IMR-90 (cell line): ENCODE data around the gene TFAP2E. TPM values are rescaled to one million over a fixed set of nuclear protein-coding genes. Genes with fewer than 3 reads are reported as not detected.

Experiments
- ATAC-seq: fragments of 200-7000 bp; cut with Tn5 transposase; 2 replicates; pipeline ENCODE4 v1.9.1; 2020; ENCODE audit warnings: low read depth, mild to moderate bottlenecking, moderate library complexity
- BruUV-seq: library from RNA; stranded (reverse); fragments of 400-500 nt; replicated peaks from 2 replicates; lab custom pipeline; 2021; lab: Mats Ljungman, UMichigan
- CTCF ChIA-PET: fragments of 300-600 bp; formaldehyde crosslinking; extraction: SDS; loops from one replicate; lab custom pipeline; 2021; ENCODE audit warnings: antibody characterized with exemption; lab: Yijun Ruan, JAX
- POLR2A ChIA-PET: fragments of 300-600 bp; sonication (Branson Sonifier 250); formaldehyde crosslinking; loops from one replicate; lab custom pipeline; 2022; ENCODE audit warnings: antibody characterized with exemption; ENCODE audit not compliant: unreplicated experiment; lab: Charles Lee
- DNase-seq: peaks from one replicate; pipeline ENCODE4 v3.0.0; 2013
- H2AFZ ChIP-seq: replicated peaks from 2 replicates; pipeline ENCODE3; 2013; ENCODE audit warnings: low read length, mild to moderate bottlenecking; ENCODE audit not compliant: poor library complexity
- H2AK5ac ChIP-seq: 2 replicates; pipeline ENCODE4 v1.6.1; 2013; ENCODE audit warnings: low read depth, low read length, inconsistent platforms
- H2AK9ac ChIP-seq: replicated peaks from 2 replicates; pipeline ENCODE3; 2013; ENCODE audit warnings: mild to moderate bottlenecking, low read depth, low read length, moderate library complexity; ENCODE audit not compliant: poor library complexity
- H2BK120ac ChIP-seq: 2 replicates; pipeline ENCODE4 v1.6.1; 2013; ENCODE audit warnings: low read depth, low read length, inconsistent platforms
- H2BK15ac ChIP-seq: 3 replicates; pipeline ENCODE4 v1.6.1; 2013; ENCODE audit warnings: low read depth, low read length, inconsistent platforms
- H2BK20ac ChIP-seq: 2 replicates; pipeline ENCODE4 v1.6.1; 2013; ENCODE audit warnings: low read depth, mild to moderate bottlenecking, inconsistent platforms, low read length, moderate library complexity
- H2BK5ac ChIP-seq: 2 replicates; pipeline ENCODE4 v1.6.1; 2013; ENCODE audit warnings: mild to moderate bottlenecking, low read depth, low read length, inconsistent platforms; ENCODE audit not compliant: poor library complexity, severe bottlenecking
- H3K14ac ChIP-seq: replicated peaks from 2 replicates; pipeline ENCODE4 v1.6.1; 2013; ENCODE audit warnings: low read depth, low read length, inconsistent platforms
- H3K18ac ChIP-seq: 2 replicates; pipeline ENCODE4 v1.6.1; 2013; ENCODE audit warnings: low read depth, low read length, control low read depth
- H3K23ac ChIP-seq: 2 replicates; pipeline ENCODE4 v1.6.1; 2013; ENCODE audit warnings: low read depth, low read length, inconsistent platforms
- H3K27ac ChIP-seq: 2 replicates; pipeline ENCODE4 v1.5.1; 2013; ENCODE audit warnings: mild to moderate bottlenecking, control low read depth, low read length; ENCODE audit not compliant: insufficient read depth
- H3K27me3 ChIP-seq: 2 replicates; pipeline ENCODE4 v1.6.1; 2013; ENCODE audit warnings: low read length; ENCODE audit not compliant: control insufficient read depth, insufficient read depth
- H3K36me3 ChIP-seq: 2 replicates; pipeline ENCODE4 v1.6.1; 2013; ENCODE audit warnings: low read length, mixed read lengths; ENCODE audit not compliant: control insufficient read depth, insufficient read depth
- H3K4ac ChIP-seq: 2 replicates; pipeline ENCODE4 v1.6.1; 2013; ENCODE audit warnings: low read depth, low read length, inconsistent platforms
- H3K4me1 ChIP-seq: 2 replicates; pipeline ENCODE4 v1.6.1; 2013; ENCODE audit warnings: low read length, mixed read lengths; ENCODE audit not compliant: control insufficient read depth, insufficient read depth
- H3K4me2 ChIP-seq: 2 replicates; pipeline ENCODE4 v1.6.1; 2013; ENCODE audit warnings: low read depth, mild to moderate bottlenecking, control low read depth, low read length, moderate library complexity
- H3K4me3 ChIP-seq: 2 replicates; pipeline ENCODE4 v1.5.1; 2013; ENCODE audit warnings: low read depth, mild to moderate bottlenecking, control low read depth, low read length, moderate library complexity; ENCODE audit not compliant: insufficient read depth
- H3K56ac ChIP-seq: 2 replicates; pipeline ENCODE4 v1.6.1; 2013; ENCODE audit warnings: low read length, inconsistent platforms; ENCODE audit not compliant: insufficient read depth; ENCODE audit errors: extremely low read depth
- H3K79me1 ChIP-seq, 2 experiments: 2 replicates each; pipeline ENCODE4 v1.6.1; 2013; ENCODE audit warnings: low read length in 2 of 2, inconsistent platforms in 1 of 2, low read depth in 1 of 2
- H3K9ac ChIP-seq: 2 replicates; pipeline ENCODE4 v1.6.1; 2013; ENCODE audit warnings: low read depth, low read length, control low read depth
- H3K9me1 ChIP-seq: 2 replicates; pipeline ENCODE4 v1.6.1; 2013; ENCODE audit warnings: low read length, inconsistent platforms; ENCODE audit not compliant: insufficient read depth
- H3K9me3 ChIP-seq: 2 replicates; pipeline ENCODE4 v1.6.1; 2013; ENCODE audit warnings: low read length; ENCODE audit not compliant: control insufficient read depth, insufficient read depth
- H4K20me1 ChIP-seq: 2 replicates; pipeline ENCODE4 v1.6.1; 2013; ENCODE audit warnings: low read length, inconsistent platforms; ENCODE audit not compliant: insufficient read depth
- H4K5ac ChIP-seq: 2 replicates; pipeline ENCODE4 v1.6.1; 2013; ENCODE audit warnings: mild to moderate bottlenecking, low read depth, low read length, control low read depth
- H4K8ac ChIP-seq, 2 experiments: 2 replicates each; pipeline ENCODE4 v1.6.1; 2013; ENCODE audit warnings: low read depth in 2 of 2, low read length in 2 of 2, control low read depth in 1 of 2, inconsistent platforms in 1 of 2
- H4K91ac ChIP-seq: 2 replicates; pipeline ENCODE4 v1.6.1; 2013; ENCODE audit warnings: low read depth, low read length, inconsistent platforms; ENCODE audit not compliant: insufficient read depth
- BHLHE40 ChIP-seq: fragments of 150-350 bp; IDR thresholded peaks from 2 replicates; pipeline ENCODE4 v1.6.1; 2016; ENCODE audit warnings: mild to moderate bottlenecking, low read depth, low read length
- CHD1 ChIP-seq: IDR thresholded peaks from 2 replicates; pipeline ENCODE4 v1.6.1; 2012; ENCODE audit warnings: low read depth, low read length, improper control_type of control experiment
- CTCF ChIP-seq: conservative IDR thresholded peaks from 2 replicates; pipeline ENCODE4 v1.5.1; 2012; ENCODE audit warnings: mild to moderate bottlenecking, low read depth, low read length, improper control_type of control experiment
- ELK1 ChIP-seq: fragments of 150-350 bp; IDR thresholded peaks from 2 replicates; pipeline ENCODE4 v1.6.1; 2016; ENCODE audit warnings: low read depth, mild to moderate bottlenecking, low read length, moderate library complexity, borderline replicate concordance
- FOS ChIP-seq: fragments of 150-350 bp; IDR thresholded peaks from 2 replicates; pipeline ENCODE4 v1.6.1; 2016; ENCODE audit warnings: low read depth, low read length
- MAFK ChIP-seq: IDR thresholded peaks from 2 replicates; pipeline ENCODE4 v1.6.1; 2012; ENCODE audit warnings: low read depth, low read length, improper control_type of control experiment
- MXI1 ChIP-seq: IDR thresholded peaks from 2 replicates; pipeline ENCODE4 v1.6.1; 2012; ENCODE audit warnings: low read depth, mild to moderate bottlenecking, low read length, moderate library complexity, borderline replicate concordance
- NFE2L2 ChIP-seq: fragments of 150-350 bp; IDR thresholded peaks from 2 replicates; pipeline ENCODE4 v1.6.1; 2016; ENCODE audit warnings: low read depth, mild to moderate bottlenecking, low read length
- RAD21 ChIP-seq: IDR thresholded peaks from 2 replicates; pipeline ENCODE4 v1.6.1; 2012; ENCODE audit warnings: low read length, improper control_type of control experiment
- USF2 ChIP-seq: fragments of 150-350 bp; IDR thresholded peaks from 2 replicates; pipeline ENCODE4 v1.6.1; 2017; ENCODE audit warnings: mild to moderate bottlenecking, antibody characterized with exemption, low read length, low read depth
- WGBS, 2 experiments: methylation state at CpG; one replicate each; pipeline versions ENCODE4 v1.1.5 to v1.1.7; 2013; ENCODE audit warnings: missing lambda C conversion rate in 2 of 2; ENCODE audit not compliant: insufficient read length in 1 of 2; ENCODE audit errors: extremely low coverage in 2 of 2; 5-methylcytosine and 5-hydroxymethylcytosine counted together
- dilution Hi-C: fragments of 300-500 bp; cut with HindIII; formaldehyde crosslinking; loops from one replicate; pipeline ENCODE4 v1.14.3; 2018; ENCODE audit warnings: low sequenced_read_pairs; ENCODE audit not compliant: unreplicated experiment
- in situ Hi-C: fragments of 300-500 bp; cut with MboI; formaldehyde crosslinking; loops from 3 replicates; pipeline ENCODE4 v1.14.3; 2019; ENCODE audit warnings: low sequenced_read_pairs, inconsistent platforms, mixed read lengths
- intact Hi-C: fragments of 100-400 bp; cut with micrococcal nuclease; formaldehyde crosslinking; loops from 2 replicates; pipeline ENCODE4 v1.10.0; 2022
- polyA plus RNA-seq, 3 experiments: library from polyadenylated mRNA; depleted of rRNA; stranded (reverse); fragments of >200 nt; gene quantifications; 2 replicates each; pipeline ENCODE4 v1.2.3, GENCODE V29; 2012; ENCODE audit warnings: low replicate concordance in 1 of 3
- total RNA-seq: library from RNA; depleted of rRNA; stranded (reverse); fragments of >200 nt; gene quantifications from 2 replicates; pipeline ENCODE4 v1.2.3, GENCODE V29; 2012

TFAP2E gene
- total and polyA plus RNA-seq, 2 of the 4 experiments (the other 2 are of a cell fraction), result under 0.01 to 0.19 TPM

- H4K91ac ChIP-seq, result no peak overlapping the region
- in situ Hi-C loops (no loop called here), dilution Hi-C loops (no loop called here), intact Hi-C loops (no loop called here)
- H3K4ac ChIP-seq, result no peak overlapping the region
- POLR2A ChIA-PET, result no interaction called here
- H3K9ac ChIP-seq, result no peak overlapping the region
- H3K23ac ChIP-seq, result no peak overlapping the region
- no peak overlapping the region for H2AK5ac ChIP-seq
- no peak overlapping the region for H2BK5ac ChIP-seq
- peaks cover 6% of the 10 kb centered on the region for H3K9me1 ChIP-seq
- no peak overlapping the region for H2BK120ac ChIP-seq
- no peak overlapping the region for H4K5ac ChIP-seq
- H3K36me3 ChIP-seq, result peaks cover 26% of the 10 kb centered on the region
- H4K8ac ChIP-seq, result no peak overlapping the region
- no peaks in the 10 kb centered on the region for H3K27me3 ChIP-seq
- no peaks in the 10 kb centered on the region; the same call in 1 of the 2 replicates for H4K20me1 ChIP-seq
- H2BK15ac ChIP-seq, result no peak overlapping the region
- TF ChIP-seq BHLHE40 (no peak), USF2 (no peak), ELK1 (no peak), FOS (no peak), MAFK (no peak), CTCF (no peak), MXI1 (no peak), NFE2L2 (no peak), RAD21 (no peak), CHD1 (no peak)
- no peak overlapping the region for H2BK20ac ChIP-seq
- ATAC-seq (no peak), DNase-seq (no peak)
- BruUV-seq, result no TSS peak
- no peaks in the 10 kb centered on the region for H3K9me3 ChIP-seq
- H3K18ac ChIP-seq, result no peak overlapping the region
- no peak overlapping the region for H2AK9ac ChIP-seq
- H2AFZ ChIP-seq, result no peak overlapping the region
- no peak overlapping the region for H3K56ac ChIP-seq
- no peak overlapping the region for H3K27ac ChIP-seq
- no peak overlapping the region for H3K4me3 ChIP-seq
- H3K79me1 ChIP-seq, result peaks cover 6 to 10% of the 10 kb centered on the region in 2 experiments; a peak in 2 of 4 replicates
- no peak overlapping the region for H3K14ac ChIP-seq
- 90 to 100% methylated on average over 1 to 3 of the region's 3 CpGs for WGBS, 2 experiments
- no peak overlapping the region for H3K4me2 ChIP-seq
- H3K4me1 ChIP-seq, result no peaks in the 10 kb centered on the region
- CTCF ChIA-PET, result no interaction called here
Measured at GRCh38 chr1:35599411-35599810, 26.3 kb downstream of the TFAP2E start.
